Measurements from ENCODE around the gene USP30.

- no peak for TF ChIP-seq SREBF2 (CRISPR knock-in tag; IDR thresholded peaks at IDR 0.05)
- TF ChIP-seq GTF2F1 (IDR thresholded peaks at IDR 0.05; ENCODE audit: low read depth, low read length) = no peak
- TF ChIP-seq EZH2 (IDR thresholded peaks at IDR 0.05; ENCODE audit: borderline replicate concordance, low read depth, low read length) = no peak
- TF ChIP-seq KDM1A (IDR thresholded peaks at IDR 0.05) = no peak
- no peak for TF ChIP-seq MYNN (IDR thresholded peaks at IDR 0.05)
- TF ChIP-seq MYNN (CRISPR knock-in tag; IDR thresholded peaks at IDR 0.05) = no peak
- TF ChIP-seq FOXK1 (CRISPR knock-in tag; IDR thresholded peaks at IDR 0.05; ENCODE audit: borderline replicate concordance) = no peak
- no peak for TF ChIP-seq GTF2E2 (tag; IDR thresholded peaks at IDR 0.05)
- no peak for TF ChIP-seq TAF1 (IDR thresholded peaks at IDR 0.05; ENCODE audit: control insufficient read depth, extremely low read depth, insufficient read depth, low read length, severe bottlenecking)
Observed at GRCh38 chr12:109047081-109047805, 5.1 kb upstream of the USP30 start.

Measured in K562 (cell line).